PC-3 (cell line): ENCODE measurements around the gene SLC35F1. TPM values are rescaled to one million over a fixed set of nuclear protein-coding genes. Genes with fewer than 3 reads are reported as not detected.

ENCODE experiments used
- ATAC-seq: fragments of 200-7000 bp; cut with Tn5 transposase; 2 replicates; pipeline ENCODE4 v1.9.1; 2020; ENCODE audit warnings: mild to moderate bottlenecking, moderate library complexity
- BruUV-seq: library from RNA; stranded (reverse); fragments of 400-500 nt; replicated peaks from 2 replicates; lab custom pipeline; 2021; lab: Mats Ljungman, UMichigan
- CTCF ChIA-PET: fragments of 300-600 bp; sonication (Branson Sonifier 250); formaldehyde crosslinking; loops from one replicate; lab custom pipeline; 2022; ENCODE audit warnings: antibody characterized with exemption; lab: Charles Lee
- POLR2A ChIA-PET: fragments of 300-600 bp; sonication (Branson Sonifier 250); formaldehyde crosslinking; loops from one replicate; lab custom pipeline; 2022; ENCODE audit warnings: antibody characterized with exemption; ENCODE audit not compliant: unreplicated experiment; lab: Charles Lee
- DNase-seq: peaks from one replicate; pipeline ENCODE4 v3.0.0-alpha.2; 2015
- H2AFZ ChIP-seq: fragments of 300-600 bp; sonication (generic); 2 replicates; pipeline ENCODE4 v1.6.0; 2016; ENCODE audit warnings: antibody characterized with exemption, low read length
- H3F3A ChIP-seq: fragments of 300-600 bp; sonication (generic); one replicate; pipeline ENCODE4 v1.6.0; 2017; ENCODE audit warnings: antibody characterized with exemption, low read length, control low read depth, mild to moderate bottlenecking; ENCODE audit not compliant: unreplicated experiment
- H3K27ac ChIP-seq: fragments of 300-600 bp; sonication (generic); 2 replicates; pipeline ENCODE4 v1.5.1; 2016; ENCODE audit warnings: mild to moderate bottlenecking, low read length
- H3K27me3 ChIP-seq: fragments of 300-600 bp; sonication (generic); 2 replicates; pipeline ENCODE4 v1.6.1; 2016; ENCODE audit warnings: low read length, mixed read lengths
- H3K36me3 ChIP-seq: fragments of 300-600 bp; sonication (generic); 2 replicates; pipeline ENCODE4 v1.6.1; 2016; ENCODE audit warnings: low read depth, mixed run types, low read length, mixed read lengths
- H3K4me1 ChIP-seq: fragments of 300-600 bp; sonication (generic); 2 replicates; pipeline ENCODE4 v1.5.1; 2016; ENCODE audit warnings: low read length; ENCODE audit not compliant: insufficient read depth
- H3K4me2 ChIP-seq: fragments of 300-600 bp; sonication (generic); 2 replicates; pipeline ENCODE4 v1.6.0; 2016; ENCODE audit warnings: low read length
- H3K4me3 ChIP-seq: fragments of 300-600 bp; sonication (generic); 2 replicates; pipeline ENCODE4 v1.5.1; 2016; ENCODE audit warnings: mild to moderate bottlenecking, low read length, mixed read lengths
- H3K79me2 ChIP-seq: fragments of 300-600 bp; sonication (generic); 2 replicates; pipeline ENCODE4 v1.6.1; 2017; ENCODE audit warnings: low read length, mixed read lengths
- H3K9ac ChIP-seq: fragments of 300-600 bp; sonication (generic); 2 replicates; pipeline ENCODE4 v1.6.0; 2016; ENCODE audit warnings: mild to moderate bottlenecking, low read length
- H3K9me2 ChIP-seq: fragments of 300-600 bp; sonication (generic); replicated peaks from 2 replicates; pipeline ENCODE4 v1.6.1; 2016; ENCODE audit warnings: mixed run types, low read length, mixed read lengths
- H3K9me3 ChIP-seq: fragments of 300-600 bp; sonication (generic); 2 replicates; pipeline ENCODE4 v1.6.1; 2016; ENCODE audit warnings: low read length, mixed read lengths
- H4K20me1 ChIP-seq: fragments of 300-600 bp; sonication (generic); 2 replicates; pipeline ENCODE4 v1.6.1; 2016; ENCODE audit warnings: low read length, mixed read lengths
- CTCF ChIP-seq: fragments of 300-600 bp; sonication (generic); conservative IDR thresholded peaks from 2 replicates; pipeline ENCODE4 v1.5.1; 2017; ENCODE audit warnings: antibody characterized with exemption, low read depth, mild to moderate bottlenecking, low read length
- EZH2 ChIP-seq: fragments of 300-600 bp; sonication (generic); IDR thresholded peaks from one replicate; pipeline ENCODE4 v1.6.1; 2017; ENCODE audit warnings: antibody characterized with exemption, mild to moderate bottlenecking, low read length; ENCODE audit not compliant: unreplicated experiment
- EZH2phosphoT487 ChIP-seq: fragments of 300-600 bp; sonication (generic); IDR thresholded peaks from 2 replicates; pipeline ENCODE4 v1.6.1; 2018; ENCODE audit warnings: mild to moderate bottlenecking, antibody characterized with exemption, low read length, borderline replicate concordance
- intact Hi-C: fragments of 100-400 bp; cut with micrococcal nuclease; formaldehyde crosslinking; loops from 2 replicates; pipeline ENCODE4 v1.9.0; 2023
- total RNA-seq: library from RNA; depleted of rRNA; stranded (reverse); fragments of >200 nt; gene quantifications from 2 replicates; pipeline ENCODE4 v1.2.3, GENCODE V29; 2014

Gene SLC35F1
- total RNA-seq, 1 experiment from 2014 or later, result not detected

- H3K9ac ChIP-seq, result no peak overlapping the region
- H3K27ac ChIP-seq, result no peak overlapping the region
- no peaks in the 10 kb centered on the region for H4K20me1 ChIP-seq
- H3F3A ChIP-seq, result no peaks in the 10 kb centered on the region
- no TSS peak for BruUV-seq
- no peaks in the 10 kb centered on the region for H3K79me2 ChIP-seq
- H3K9me2 ChIP-seq, result no peaks in the 10 kb centered on the region
- CTCF ChIA-PET, result no interaction called here
- H3K27me3 ChIP-seq, result no peaks in the 10 kb centered on the region
- no peak overlapping the region for H3K4me3 ChIP-seq
- ATAC-seq (no peak), DNase-seq (no peak)
- no peaks in the 10 kb centered on the region for H3K4me1 ChIP-seq
- TF ChIP-seq EZH2, result no peak
- no peak for TF ChIP-seq CTCF
- TF ChIP-seq EZH2phosphoT487, result no peak
- H3K4me2 ChIP-seq, result no peak overlapping the region
- no peaks in the 10 kb centered on the region for H3K36me3 ChIP-seq
- POLR2A ChIA-PET, result no interaction called here
- H3K9me3 ChIP-seq, result no peaks in the 10 kb centered on the region
- H2AFZ ChIP-seq, result no peak overlapping the region
- intact Hi-C loops, result no loop called here
These were observed 296.5 kb downstream of the SLC35F1 start for GRCh38 chr6:118203545-118203944.

- ChIA-PET CTCF (no interaction called here), POLR2A (no interaction called here)
- intact Hi-C loops, result no loop called here
- H3K9me2 ChIP-seq, result no peaks in the 10 kb centered on the region
- no peak overlapping the region for H3K27ac ChIP-seq
- no TSS peak for BruUV-seq
- no peak overlapping the region for H3K4me2 ChIP-seq
- no peak overlapping the region for H3K4me3 ChIP-seq
- no peak overlapping the region for H2AFZ ChIP-seq
- H4K20me1 ChIP-seq, result no peaks in the 10 kb centered on the region
- H3K79me2 ChIP-seq, result no peaks in the 10 kb centered on the region
- no peaks in the 10 kb centered on the region for H3K4me1 ChIP-seq
- H3K36me3 ChIP-seq, result no peaks in the 10 kb centered on the region
- no peak for ATAC-seq
- no peaks in the 10 kb centered on the region for H3K9me3 ChIP-seq
- no peak for DNase-seq
- no peaks in the 10 kb centered on the region for H3F3A ChIP-seq
- no peak overlapping the region for H3K9ac ChIP-seq
- H3K27me3 ChIP-seq, result no peaks in the 10 kb centered on the region
- TF ChIP-seq EZH2phosphoT487 (no peak), EZH2 (no peak), CTCF (no peak)
These were observed 299.2 kb downstream of the SLC35F1 start for GRCh38 chr6:118206221-118206620.

- ChIA-PET CTCF (no interaction called here), POLR2A (no interaction called here)
- no peak overlapping the region for H3K27ac ChIP-seq
- no TSS peak for BruUV-seq
- H3K9ac ChIP-seq, result no peak overlapping the region
- ATAC-seq (no peak), DNase-seq (no peak)
- no peak overlapping the region for H3K4me2 ChIP-seq
- no peaks in the 10 kb centered on the region for H3K36me3 ChIP-seq
- intact Hi-C loops, result no loop called here
- no peak for TF ChIP-seq EZH2phosphoT487
- TF ChIP-seq CTCF, result no peak
- no peak for TF ChIP-seq EZH2
- no peak overlapping the region for H3K4me3 ChIP-seq
- H3K9me2 ChIP-seq, result no peaks in the 10 kb centered on the region
- H3K9me3 ChIP-seq, result no peaks in the 10 kb centered on the region
- no peak overlapping the region for H2AFZ ChIP-seq
- no peaks in the 10 kb centered on the region for H3F3A ChIP-seq
- H3K79me2 ChIP-seq, result no peaks in the 10 kb centered on the region
- H3K4me1 ChIP-seq, result no peaks in the 10 kb centered on the region
- no peaks in the 10 kb centered on the region for H3K27me3 ChIP-seq
- H4K20me1 ChIP-seq, result no peaks in the 10 kb centered on the region
These were observed 300.9 kb downstream of the SLC35F1 start for GRCh38 chr6:118207947-118208346.
